Femur (tissue), 1 donor: ENCODE results near the gene ABL2.
A peak's percentile ranks its signal among the peaks of the same experiment; 100 is the strongest.
"Not testable (repeated sequence)": the region's sequence is repeated elsewhere in the genome, so short reads cannot be mapped to it uniquely, and the experiment has no call there.

Experiments used
- DNase-seq: peaks from one replicate; pipeline ENCODE4 v3.0.0-alpha.2; 2017

Gene ABL2

DNA sequence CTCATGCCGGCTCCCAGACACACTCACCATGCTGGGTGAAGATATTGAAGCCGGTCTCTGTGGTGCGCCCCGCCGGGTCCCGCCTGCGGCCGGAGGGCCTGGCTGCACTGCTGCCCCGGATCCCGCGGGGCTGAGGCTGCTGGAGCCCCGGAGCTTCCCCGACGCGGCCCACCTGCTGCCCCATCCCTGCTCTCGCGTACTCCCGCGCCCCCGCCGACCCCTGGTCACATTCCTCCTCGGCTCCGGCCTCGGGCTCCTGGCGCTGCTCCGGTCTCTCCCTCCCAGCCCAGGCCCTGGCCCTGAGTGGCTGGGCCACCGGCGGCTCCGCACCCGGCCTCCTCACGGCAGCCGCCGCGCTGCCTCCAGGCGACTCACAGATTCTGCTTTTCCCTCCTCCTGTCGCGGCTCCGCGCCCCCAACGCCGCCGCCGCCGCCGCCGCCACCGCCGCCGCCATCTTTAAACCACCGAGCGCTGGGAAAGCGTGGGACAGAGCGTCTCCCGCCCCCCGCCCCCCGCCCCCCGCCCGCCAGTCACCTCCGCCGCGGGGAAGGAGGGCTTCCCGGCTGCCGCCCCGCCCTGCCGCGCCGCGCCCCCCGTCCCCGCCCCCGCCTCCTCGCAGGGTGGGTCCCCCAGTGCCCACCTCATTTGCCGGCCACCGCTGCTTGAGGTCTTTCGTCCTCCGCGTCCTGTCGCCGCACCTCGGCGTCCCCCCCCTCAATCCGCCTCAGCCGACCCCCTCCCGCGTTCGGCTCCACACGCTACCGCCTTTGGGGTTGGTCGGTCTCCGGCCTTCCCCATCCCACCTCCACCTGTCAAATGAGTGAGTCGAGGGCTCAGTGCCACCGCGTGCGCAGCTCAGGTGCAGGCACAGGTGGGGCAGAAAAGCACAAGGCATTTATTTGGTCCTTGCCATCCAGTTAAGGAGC, at the start of gene ABL2:
ABL2 (minus strand) TSS at position 464 of the 927 bp plus-strand sequence; CDS start at position 184, 280 bp downstream.
- DNase-seq = peak; percentile 82

DNA sequence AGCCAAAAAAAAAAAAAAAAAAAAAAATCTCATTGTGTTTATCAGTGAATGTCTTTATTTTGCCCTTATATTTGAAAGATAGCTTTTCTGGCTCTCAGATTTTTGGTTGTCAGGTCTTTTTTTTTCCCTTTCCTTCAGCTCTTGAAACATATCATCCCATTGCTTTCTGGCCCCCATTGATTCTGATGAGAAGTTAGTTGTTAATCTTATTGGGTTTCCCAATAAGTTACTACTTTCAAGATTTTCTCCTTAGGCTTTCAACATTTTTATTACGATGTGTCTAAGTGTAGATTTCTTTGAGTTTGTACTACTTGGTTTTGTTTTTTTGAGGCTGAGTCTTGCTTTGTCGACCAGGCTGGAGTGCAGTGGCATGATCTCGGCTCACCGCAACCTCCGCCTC, 49.4 kb upstream of the ABL2 start:
- DNase-seq = no peak

DNA sequence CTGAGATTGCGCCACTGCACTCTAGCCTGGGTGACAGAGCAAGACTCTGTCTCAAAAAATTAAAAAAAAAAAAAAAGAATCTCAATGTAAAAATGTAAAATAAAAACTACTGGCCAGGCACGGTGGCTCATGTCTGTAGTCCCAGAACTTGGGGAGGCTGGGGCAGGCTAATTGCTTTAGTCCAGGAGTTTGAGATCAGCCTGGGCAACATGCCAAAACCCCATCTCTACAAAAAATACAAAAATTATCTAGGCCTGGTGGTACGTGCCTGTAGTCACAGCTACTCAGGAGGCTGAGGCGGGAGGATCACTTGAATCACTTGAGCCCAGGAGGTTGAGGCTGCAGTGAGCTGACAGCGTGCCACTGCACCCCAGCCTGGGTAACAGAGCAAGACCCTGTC, 44.9 kb upstream of the ABL2 start:
- DNase-seq = not testable (repeated sequence)

DNA sequence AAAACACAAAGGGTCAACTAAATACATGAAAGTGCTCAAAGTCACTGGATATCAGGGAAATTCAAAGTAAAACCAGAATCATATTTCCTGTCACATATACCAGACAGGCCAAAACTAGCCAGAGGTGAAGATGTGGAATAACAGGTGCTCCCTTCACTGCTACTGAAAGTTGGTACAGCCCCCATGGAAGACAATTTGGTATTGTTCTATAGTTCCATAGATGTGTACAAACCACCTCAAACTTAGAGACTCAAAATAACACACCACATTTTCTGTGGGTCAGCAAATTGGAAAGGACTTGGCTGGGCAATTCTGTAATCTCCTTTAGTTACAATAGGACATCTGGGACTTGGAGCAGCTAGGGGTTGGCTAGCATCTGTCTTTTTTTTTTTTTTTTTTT, 39.6 kb upstream of the ABL2 start:
- DNase-seq = no peak

DNA sequence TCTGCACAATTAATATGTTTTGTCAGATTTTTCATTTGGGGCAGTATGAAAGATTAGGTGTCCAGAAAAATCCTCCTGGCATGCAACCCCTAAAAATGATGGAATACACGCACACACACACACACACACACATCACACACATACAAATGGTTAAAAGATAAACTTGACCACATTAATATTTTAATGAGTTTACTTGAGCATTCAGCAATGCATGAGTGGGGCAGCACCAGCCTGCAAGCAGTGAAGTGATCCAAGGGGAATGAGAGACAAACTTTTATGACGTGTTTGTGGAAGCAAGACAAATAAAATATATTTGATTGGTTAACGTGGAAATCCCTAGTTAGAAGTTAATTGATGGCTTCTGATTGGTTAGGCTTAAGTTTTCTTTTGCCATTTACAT, 35.0 kb upstream of the ABL2 start:
- DNase-seq = no peak

DNA sequence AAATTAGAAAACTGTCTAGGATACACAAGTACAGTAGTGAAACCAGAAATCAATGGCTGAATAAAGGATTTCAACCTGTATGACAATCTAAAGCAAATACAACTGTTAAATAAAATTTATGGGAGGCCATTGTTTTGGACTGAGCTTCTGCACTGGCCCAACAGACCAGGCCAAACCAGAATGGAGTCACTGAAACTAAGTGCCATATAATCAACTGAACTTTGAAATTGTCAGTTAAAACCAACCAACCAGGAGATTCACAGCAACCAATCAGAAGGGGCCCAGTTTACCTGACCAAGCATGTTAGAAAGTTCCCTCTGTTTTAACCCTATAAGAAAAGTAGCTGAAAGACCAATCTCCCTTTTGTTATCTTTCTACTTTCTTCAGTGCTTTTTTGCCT, 33.6 kb upstream of the ABL2 start:
- no peak for DNase-seq

DNA sequence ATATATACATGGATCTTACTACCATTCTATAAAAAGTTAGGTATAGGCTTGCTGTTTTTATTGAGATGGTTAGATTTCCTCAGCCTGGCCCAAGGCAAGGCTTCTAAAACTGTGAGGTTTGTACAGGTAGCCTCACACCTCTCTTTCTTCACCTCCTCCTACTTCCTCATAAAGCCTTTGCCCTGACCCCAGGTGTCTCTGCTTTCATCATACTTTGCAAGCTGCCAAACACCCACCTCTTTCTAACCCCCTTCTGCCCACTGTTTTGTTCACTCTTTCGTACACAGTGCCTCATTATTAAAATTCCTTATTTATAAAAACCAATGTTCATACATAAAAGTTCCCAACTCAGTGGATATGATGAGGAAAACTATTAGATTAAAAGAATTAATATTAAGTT, 32.7 kb upstream of the ABL2 start:
- no peak for DNase-seq

DNA sequence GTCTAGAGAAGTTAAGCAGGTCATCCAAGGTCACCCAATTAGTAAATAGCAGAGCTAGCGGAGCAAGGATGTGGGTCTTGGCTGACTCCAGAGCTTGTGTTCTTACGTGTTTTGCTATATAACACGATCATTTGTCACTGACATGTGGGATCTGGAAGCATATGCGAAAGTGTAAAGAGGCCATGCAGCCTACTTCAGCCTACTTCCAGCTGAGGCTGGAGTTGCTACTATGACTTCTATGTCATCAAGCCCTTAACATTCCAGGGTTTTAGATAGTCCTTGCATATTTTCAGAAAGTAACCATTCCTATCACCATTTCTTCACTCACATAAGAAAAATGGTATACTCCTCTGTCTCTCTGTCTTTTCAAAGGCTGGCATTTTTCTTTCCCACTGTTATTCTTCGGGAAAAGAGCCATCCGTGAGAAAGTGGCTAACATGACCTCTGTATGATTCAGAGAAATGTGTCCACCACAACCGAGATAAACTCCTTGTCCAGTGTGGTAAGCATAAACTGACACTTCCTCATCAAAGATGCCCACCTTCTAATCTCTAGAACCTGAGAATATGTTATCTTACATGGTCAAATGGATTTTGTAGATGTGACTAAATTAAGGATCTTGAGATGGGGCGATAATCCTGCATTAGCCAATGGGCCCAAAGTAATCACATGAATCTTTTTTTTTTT, 24.0 kb upstream of the ABL2 start:
- DNase-seq = no peak

DNA sequence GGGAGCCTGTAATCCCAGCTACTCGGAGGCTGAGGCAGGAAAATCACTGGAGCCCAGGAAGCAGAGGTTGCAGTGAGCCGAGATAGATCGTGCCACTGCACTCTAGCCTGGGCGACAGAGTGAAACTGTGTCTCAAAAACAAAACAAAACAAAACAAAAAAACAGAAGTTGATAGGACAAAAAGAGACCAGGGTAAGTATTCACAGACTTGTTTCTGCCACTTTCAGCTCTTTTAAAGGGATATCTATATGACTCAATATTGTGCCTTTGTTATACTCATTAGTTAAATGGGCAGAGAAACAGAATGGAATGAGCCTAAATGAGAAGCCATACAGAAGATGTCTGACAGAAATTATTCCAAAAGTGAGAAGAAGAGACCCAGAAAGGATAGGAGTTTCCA, 23.1 kb upstream of the ABL2 start:
- no peak for DNase-seq

DNA sequence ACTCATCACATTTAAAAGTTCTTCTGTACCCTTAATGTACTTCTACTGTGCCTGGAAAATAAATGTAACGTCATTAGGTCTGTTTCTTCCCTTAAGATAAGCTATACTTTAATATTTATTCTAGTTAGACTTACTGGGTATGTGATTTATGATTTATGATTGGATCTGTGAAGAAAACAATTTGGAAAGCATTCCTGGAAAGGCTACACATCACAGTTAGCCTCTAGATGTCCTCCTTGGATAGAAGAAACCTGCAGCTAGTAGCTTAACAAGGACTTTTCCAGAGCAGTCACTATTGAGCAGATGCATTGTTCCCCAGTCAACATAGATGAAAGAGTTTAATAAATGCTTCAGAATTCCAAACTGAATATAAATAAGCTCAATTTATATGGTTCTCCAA, 22.2 kb upstream of the ABL2 start:
- DNase-seq = no peak

DNA sequence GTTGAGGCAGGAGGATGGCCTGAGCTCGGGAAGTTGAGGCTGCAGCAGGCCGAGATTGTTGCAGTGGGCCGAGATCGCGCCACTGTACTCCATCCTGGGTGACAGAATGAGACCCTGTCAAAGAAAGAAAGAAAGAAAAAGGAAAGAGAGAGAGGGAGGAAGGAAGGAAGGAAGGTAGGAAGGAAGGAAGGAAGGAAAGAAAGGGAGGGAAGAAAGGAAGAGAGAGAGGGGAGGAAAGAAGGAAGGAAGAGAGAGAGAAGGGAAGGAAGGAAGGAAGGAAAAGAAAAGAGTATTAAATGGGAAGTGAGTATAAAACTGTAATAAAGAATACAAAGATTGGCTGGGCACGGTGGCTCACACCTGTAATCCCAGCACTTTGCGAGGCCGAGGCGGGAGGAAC, 18.4 kb upstream of the ABL2 start:
- no peak for DNase-seq

DNA sequence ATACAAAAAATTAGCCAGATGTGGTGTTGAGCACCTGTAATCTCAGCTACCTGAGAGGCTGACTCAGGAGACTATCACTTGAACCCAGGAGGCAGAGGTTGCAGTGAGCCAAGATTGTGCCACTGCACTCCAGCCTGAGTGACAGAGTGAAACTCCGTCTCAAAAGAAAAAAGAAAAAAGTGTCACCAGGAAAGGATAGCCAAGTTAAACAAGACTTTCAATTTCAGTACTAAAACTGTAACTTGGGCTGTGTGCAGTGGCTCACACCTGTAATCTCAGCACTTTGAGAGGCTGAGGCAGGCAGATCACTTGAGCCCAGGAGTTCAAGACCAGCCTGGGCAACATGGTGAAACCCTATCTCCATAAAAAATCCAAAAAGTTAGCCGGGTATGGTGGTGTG, 15.9 kb upstream of the ABL2 start:
- DNase-seq = not testable (repeated sequence)

DNA sequence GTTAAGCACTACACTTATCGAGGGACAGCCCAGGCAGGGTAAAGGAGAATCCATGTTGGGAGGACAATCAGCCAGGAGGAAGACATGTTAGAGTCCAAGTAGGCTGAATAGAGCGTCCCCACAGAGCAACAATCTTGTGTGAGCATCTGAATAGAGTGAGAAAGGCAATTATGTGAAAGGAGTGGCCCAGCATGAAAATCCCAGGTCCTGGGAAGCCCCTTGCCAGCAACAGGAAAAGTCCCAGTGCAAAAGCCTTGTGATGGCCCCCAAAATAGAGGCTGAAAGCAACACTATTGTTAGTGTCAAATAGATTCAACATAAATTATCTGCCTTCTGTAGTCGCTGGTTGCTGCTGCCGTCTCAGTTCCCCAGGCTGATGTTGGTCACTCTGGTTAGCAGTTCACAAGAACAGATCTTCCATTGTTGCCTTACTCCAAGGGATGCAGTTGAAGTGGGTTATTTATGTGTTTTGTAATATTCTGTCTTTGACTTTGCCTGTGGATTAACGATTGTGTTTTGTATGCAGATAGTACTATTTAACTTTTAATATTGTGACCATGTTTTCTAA, 12.1 kb upstream of the ABL2 start:
- no peak for DNase-seq

DNA sequence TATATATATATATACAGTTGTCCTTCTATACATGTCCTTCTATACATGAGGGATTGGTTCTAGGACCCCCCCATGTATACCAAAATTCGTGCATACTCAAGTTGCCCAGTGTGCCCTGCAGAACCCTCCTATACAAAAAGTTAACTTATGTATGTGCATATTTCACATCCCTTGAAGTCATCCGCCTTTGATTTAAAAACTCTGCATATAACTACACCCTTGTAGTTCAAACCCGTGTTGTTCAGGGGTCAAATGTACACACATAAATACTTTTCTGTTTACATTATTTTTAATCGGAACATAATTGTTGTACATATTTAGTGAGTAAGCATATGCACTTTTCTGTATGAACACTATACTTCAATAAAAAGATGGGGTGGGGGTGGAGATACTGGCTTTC, 7.7 kb upstream of the ABL2 start:
- no peak for DNase-seq

DNA sequence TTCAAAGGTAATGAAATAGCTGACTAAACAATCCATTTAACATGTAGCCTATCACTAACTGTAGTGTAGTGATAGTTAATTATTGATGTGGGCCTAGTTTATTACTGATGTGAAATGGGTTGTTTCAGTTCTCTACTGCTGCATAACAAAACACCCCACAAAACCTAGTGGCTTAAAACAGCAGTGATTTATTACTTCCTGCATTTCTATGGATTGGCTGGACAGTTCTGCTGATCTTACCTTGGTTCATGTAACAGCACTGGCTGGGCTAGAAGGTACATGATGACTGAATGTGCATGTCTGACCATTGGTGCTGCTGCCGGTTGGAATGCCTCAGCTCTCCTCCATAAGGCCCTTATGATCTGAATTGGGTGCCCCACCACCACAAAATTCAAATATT, 5.4 kb upstream of the ABL2 start:
- no peak for DNase-seq

DNA sequence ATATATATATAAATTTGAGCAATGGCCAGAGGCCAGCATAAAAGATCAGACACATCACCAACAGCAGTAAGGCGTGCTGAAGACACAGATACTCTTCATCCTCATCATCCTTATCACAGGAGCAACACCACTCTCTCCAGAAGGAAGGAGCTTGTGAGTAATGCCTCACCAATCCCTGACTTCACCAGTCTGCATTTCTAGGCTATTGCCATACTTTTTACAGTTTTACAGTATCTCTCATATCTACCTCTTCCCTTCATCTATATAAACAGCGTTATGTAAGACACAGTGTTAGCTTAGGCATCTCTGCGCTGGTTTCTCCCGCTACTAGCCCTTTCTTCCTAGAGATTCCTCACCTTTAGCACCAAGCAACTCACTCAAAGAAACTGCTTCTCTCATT, 2.4 kb upstream of the ABL2 start:
- no peak for DNase-seq

DNA sequence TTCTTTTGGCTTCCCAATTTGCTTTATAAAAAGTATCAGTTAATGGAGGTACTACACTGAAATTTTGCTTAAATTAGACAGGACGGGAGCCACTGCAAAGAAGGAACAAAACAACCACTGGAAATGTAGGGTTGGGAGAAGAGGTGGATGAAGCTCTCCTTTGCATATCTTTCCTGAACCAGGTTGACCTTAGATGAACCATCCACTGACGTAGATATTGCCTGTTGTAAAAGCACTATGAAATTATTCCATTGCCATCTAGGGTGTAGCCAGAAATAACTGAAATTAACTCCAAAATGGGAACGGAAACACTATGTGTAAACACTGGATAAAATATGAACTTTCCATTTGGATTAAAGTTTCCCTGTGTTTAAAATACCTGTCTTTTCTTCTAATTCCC, 1.2 kb upstream of the ABL2 start:
- no peak for DNase-seq

DNA sequence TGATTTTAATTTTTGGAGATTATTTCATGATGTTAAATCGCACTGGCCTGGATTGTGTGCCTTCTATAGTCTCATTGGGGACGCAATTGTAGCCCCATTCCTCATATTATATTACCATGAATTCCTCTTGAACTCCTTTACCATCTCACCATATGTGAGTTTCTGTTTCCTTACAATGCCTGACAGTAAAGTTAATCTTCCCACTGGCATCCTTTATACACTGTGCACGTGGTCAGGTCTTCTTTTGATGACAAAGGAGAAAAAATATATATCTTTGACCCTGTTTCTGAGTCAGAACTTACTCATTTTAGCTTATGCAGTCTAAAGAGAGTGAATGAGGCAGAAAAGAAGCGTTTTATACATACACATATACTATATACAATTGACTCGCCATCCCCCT, 774 bp upstream of the ABL2 start:
- DNase-seq = no peak

DNA sequence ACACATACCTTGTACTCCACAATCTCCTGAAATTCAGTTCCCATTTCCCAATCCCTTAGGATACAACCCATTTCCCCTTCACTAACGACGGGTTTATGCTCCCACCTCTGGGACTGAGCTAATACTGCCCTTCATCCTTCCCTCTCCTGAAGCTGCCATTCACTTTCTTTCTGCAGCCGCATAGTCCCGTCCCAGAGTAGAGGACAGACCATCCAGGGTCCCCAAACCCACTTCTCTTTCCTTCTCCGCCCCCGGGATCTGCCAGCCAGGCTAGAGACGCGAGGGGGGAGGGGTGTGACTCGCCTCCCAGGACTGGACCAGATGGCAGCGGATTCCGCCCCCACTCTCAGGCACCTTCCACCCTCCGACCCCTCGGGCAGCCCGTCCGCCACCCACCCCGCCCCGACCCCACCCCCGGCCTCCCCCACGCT, 679 bp downstream of the ABL2 start:
- DNase-seq = peak; percentile 56

DNA sequence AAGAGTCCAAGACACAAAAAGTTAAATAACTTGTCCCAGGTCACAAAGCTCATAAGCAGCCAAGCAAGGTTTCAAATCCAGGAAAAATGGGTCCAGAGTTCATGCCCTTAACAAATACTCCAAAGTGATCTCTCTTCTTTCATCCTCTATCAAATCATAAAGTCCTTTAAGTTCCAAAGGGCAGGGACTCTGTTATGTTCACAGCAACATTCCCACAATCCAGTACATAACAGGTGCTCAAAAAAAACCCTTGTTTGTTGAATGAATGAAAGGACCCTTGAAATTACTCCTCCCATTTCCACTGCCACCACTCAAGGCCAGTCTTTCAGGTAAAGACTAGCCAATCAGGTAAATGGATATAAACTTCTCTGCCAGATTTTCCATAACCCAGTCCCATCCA, 2.7 kb downstream of the ABL2 start:
- no peak for DNase-seq

DNA sequence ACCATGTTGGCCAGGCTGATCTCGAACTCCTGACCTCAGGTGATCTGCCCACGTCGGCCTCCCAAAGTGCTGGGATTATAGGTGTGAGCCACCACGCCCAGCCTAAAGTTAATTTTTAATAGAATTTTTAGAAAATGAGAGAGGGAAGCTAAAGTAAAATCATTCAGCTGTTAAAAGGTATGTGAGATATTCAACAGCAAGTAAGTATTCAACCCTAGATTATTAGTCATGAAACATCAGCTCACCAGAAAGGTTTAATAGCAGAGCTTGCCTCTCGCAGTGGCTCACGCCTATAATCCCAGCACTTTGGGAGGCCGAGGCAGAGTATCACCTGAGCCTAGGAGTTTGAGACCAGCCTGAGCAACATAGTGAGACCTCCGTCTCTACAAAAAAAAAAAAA, 5.0 kb downstream of the ABL2 start:
- not testable (repeated sequence) for DNase-seq

DNA sequence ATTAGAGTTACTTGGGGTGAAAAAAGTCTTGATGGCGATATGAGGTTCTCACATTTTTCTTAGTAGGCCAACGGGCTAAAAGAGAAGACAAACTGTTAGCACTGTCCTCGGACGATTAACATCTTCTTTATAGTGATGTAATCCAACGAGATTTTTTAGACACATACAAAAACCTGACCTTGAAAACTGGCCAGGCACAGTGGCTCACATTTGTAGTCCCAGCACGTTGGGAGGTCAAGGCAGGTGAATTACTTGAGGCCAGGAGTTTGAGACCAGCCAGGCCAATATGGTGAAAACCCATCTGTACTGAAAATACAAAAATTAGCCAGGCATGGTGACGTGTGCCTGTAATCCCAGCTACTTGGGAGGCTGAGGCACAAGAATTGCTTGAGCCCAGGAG, 8.4 kb downstream of the ABL2 start:
- DNase-seq = not testable (repeated sequence)

DNA sequence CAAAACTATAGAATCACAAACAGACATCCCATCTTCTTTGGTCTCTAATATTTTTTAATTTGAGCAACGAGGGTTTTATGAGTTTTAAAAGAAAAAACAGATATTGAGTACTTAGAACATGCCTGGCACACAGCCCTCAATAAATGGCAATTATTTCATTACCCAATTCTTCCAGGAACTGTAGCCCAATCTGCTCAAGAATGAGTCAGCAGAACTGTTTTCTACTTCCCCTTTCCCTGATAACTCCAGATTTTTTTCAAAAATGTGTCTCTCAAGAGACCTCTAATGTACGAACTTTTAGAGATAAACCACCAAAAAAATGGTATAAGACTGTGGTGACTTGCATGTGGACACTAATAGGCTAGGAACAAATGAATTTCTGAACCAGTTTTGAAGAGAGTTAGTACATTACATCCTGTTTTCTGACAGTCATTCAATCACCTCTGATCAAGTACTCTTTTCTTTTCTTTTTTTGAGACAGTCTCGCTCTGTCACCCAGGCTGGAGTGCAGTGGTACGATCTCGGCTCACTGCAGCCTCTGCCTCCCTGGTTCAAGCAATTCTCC, 11.5 kb downstream of the ABL2 start:
- DNase-seq = no peak

DNA sequence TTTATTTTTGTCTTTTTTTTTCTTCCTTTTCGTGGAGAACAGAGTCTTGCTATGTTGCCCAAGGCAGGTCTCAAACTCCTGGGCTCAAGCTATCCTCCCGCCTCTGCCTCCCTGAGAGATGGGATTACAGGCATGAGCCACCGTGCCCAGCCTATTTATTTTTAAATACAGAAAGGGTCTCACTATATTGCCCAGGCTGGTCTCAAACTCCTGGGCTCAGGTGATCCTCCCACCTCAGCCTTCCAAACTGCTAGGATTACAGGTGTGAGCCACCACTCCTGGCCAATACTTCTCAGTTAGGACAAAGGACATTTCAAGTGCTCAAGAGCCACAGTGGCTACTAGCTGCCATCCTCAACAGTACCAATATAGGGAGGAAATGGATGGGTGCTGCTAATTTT, 16.2 kb downstream of the ABL2 start:
- not testable (repeated sequence) for DNase-seq
